Measurements from ENCODE around the gene OTOP3.
"Not testable (repeated sequence)": the region's sequence is repeated elsewhere in the genome, so short reads cannot be mapped to it uniquely, and the experiment has no call there.

The OTOP3 gene

DNA sequence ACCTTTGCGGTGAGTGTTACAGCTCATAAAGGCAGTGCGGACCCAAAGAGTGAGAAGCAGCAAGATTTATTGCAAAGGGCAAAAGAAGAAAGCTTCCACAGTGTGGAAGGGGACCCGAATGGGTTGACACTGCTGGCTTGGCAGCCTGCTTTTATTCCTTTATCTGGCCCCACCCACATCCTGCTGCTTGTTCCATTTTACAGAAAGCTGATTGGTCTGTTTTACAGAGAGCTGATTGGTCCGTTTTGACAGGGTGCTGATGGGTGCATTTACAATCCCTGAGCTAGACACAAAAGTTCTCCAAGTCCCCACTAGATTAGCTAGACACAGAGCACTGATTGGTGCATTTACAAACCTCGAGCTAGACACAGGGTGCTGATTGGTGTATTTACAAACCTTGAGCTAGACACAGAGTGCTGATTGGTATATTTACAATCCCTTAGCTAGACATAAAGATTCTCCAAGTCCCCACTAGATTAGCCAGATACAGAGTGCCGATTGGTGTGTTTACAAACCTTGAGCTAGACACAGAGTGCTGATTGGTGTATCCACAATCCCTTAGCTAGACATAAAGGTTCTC lies 29.4 kb upstream of the OTOP3 start:
- DNase-seq; H3K36me3 Mint-ChIP-seq (ENCODE audit: low read depth); H3K4me1 Mint-ChIP-seq (ENCODE audit: low read depth); H3K4me3 Mint-ChIP-seq; H3K9me3 Mint-ChIP-seq; H3K27ac Mint-ChIP-seq: not testable (repeated sequence)
- peaks cover 24% of the 10 kb centered on the region for H3K27me3 Mint-ChIP-seq

- H3K4me1 Mint-ChIP-seq (ENCODE audit: low read depth): peaks cover 5% of the 10 kb centered on the region
- no peak for DNase-seq
- H3K27me3 Mint-ChIP-seq: peaks cover 20% of the 10 kb centered on the region
- H3K36me3 Mint-ChIP-seq (ENCODE audit: low read depth): no peaks in the 10 kb centered on the region
- no peak overlapping the region for H3K27ac Mint-ChIP-seq
- no peaks in the 10 kb centered on the region for H3K9me3 Mint-ChIP-seq
- H3K4me3 Mint-ChIP-seq: no peak overlapping the region
Observed at GRCh38 chr17:74907012-74907411, 28.7 kb upstream of the OTOP3 start.

- H3K4me1 Mint-ChIP-seq (ENCODE audit: low read depth); H3K36me3 Mint-ChIP-seq (ENCODE audit: low read depth); DNase-seq; H3K27me3 Mint-ChIP-seq; H3K27ac Mint-ChIP-seq; H3K9me3 Mint-ChIP-seq; H3K4me3 Mint-ChIP-seq: not testable (repeated sequence)
Observed at GRCh38 chr17:74909097-74909496, 26.6 kb upstream of the OTOP3 start.

- not testable (repeated sequence) for H3K4me3 Mint-ChIP-seq; H3K4me1 Mint-ChIP-seq (ENCODE audit: low read depth); H3K36me3 Mint-ChIP-seq (ENCODE audit: low read depth); H3K27ac Mint-ChIP-seq; H3K9me3 Mint-ChIP-seq; DNase-seq; H3K27me3 Mint-ChIP-seq
Observed at GRCh38 chr17:74911423-74911822, 24.3 kb upstream of the OTOP3 start.

GRCh38 chr17:74916136-74916850 lies 19.4 kb upstream of the OTOP3 start:
- no peak overlapping the region for H3K27ac Mint-ChIP-seq
- peaks cover 38% of the 10 kb centered on the region for H3K27me3 Mint-ChIP-seq
- H3K9me3 Mint-ChIP-seq: no peaks in the 10 kb centered on the region
- H3K4me3 Mint-ChIP-seq: no peak overlapping the region
- DNase-seq: no peak
- H3K4me1 Mint-ChIP-seq (ENCODE audit: low read depth): no peaks in the 10 kb centered on the region
- no peaks in the 10 kb centered on the region for H3K36me3 Mint-ChIP-seq (ENCODE audit: low read depth)

DNA sequence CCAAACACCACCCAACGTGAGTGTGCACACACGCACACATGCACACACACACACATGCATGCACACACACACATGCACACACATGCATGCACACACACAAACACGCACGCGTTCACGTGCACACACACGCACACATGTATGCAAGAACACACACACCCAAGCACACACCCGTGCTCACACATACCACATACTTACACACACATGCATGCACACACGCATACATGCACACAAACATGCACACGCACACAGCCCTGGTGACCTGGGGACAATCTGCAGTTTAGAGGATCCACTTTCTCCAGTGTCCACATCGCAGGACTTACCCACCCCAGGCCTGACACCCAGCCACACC lies 18.9 kb upstream of the OTOP3 start:
- no peak overlapping the region for H3K4me3 Mint-ChIP-seq
- peaks cover 43% of the 10 kb centered on the region for H3K27me3 Mint-ChIP-seq
- H3K27ac Mint-ChIP-seq: no peak overlapping the region
- no peaks in the 10 kb centered on the region for H3K36me3 Mint-ChIP-seq (ENCODE audit: low read depth)
- H3K4me1 Mint-ChIP-seq (ENCODE audit: low read depth): no peaks in the 10 kb centered on the region
- DNase-seq: no peak
- no peaks in the 10 kb centered on the region for H3K9me3 Mint-ChIP-seq

DNA sequence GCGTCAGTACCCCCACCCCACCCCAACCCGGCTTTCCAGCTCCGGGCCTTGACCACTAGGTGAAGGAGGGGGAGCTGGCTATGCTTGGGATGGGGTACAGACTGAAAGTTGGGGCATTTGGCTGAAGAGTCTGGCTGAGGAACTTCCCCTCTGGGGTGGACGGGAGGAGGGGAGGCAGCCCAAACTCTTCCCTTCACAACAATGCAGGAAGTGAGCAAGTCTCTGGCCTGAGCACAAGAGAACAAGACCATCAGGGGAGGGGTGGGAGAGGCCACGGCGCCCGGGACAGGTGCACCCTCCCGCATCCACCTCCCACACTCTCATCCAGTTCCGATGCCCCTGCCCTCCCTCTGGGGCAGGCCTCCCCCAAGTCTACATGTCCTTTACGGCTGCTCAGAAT lies 18.3 kb upstream of the OTOP3 start:
- H3K4me1 Mint-ChIP-seq (ENCODE audit: low read depth): peaks cover under 1% of the 10 kb centered on the region
- DNase-seq: no peak
- no peak overlapping the region for H3K27ac Mint-ChIP-seq

GRCh38 chr17:74918906-74919305 lies 16.8 kb upstream of the OTOP3 start:
- Mint-ChIP-seq H3K9me3 (no peaks in the 10 kb centered on the region), H3K36me3 (ENCODE audit: low read depth) (no peaks in the 10 kb centered on the region), H3K27me3 (peaks cover 58% of the 10 kb centered on the region), H3K27ac (no peak overlapping the region), H3K4me3 (no peak overlapping the region), H3K4me1 (ENCODE audit: low read depth) (peaks cover 11% of the 10 kb centered on the region)
- no peak for DNase-seq

More for the DNA sequence above, 18.3 kb upstream of the OTOP3 start:
- Mint-ChIP-seq H3K4me3 (no peak overlapping the region), H3K36me3 (ENCODE audit: low read depth) (no peaks in the 10 kb centered on the region), H3K9me3 (no peaks in the 10 kb centered on the region), H3K27me3 (peaks cover 48% of the 10 kb centered on the region)

GRCh38 chr17:74919440-74920305 lies 16.0 kb upstream of the OTOP3 start:
- Mint-ChIP-seq H3K9me3 (no peaks in the 10 kb centered on the region), H3K36me3 (ENCODE audit: low read depth) (no peaks in the 10 kb centered on the region), H3K4me3 (no peak overlapping the region), H3K27me3 (peaks cover 64% of the 10 kb centered on the region), H3K27ac (no peak overlapping the region), H3K4me1 (ENCODE audit: low read depth) (peaks cover 17% of the 10 kb centered on the region)
- DNase-seq: no peak

DNA sequence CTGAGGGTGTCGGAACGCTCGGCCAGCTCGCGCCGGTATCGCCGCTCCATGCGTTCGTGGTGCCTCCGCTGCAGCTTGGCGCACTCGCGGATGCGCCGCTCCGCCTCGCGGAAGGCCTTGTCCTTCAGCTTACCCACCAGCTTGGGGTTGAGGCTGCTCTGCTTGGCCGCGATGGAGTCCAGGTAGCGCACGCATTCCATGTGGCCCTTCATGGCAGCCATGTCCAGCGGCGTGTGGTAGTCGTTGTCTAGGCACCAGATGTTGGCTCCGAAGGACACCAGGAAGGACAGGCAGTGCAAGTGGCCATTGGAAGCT lies 15.4 kb upstream of the OTOP3 start:
- Mint-ChIP-seq H3K27me3 (peaks cover 70% of the 10 kb centered on the region), H3K27ac (no peak overlapping the region)

DNA sequence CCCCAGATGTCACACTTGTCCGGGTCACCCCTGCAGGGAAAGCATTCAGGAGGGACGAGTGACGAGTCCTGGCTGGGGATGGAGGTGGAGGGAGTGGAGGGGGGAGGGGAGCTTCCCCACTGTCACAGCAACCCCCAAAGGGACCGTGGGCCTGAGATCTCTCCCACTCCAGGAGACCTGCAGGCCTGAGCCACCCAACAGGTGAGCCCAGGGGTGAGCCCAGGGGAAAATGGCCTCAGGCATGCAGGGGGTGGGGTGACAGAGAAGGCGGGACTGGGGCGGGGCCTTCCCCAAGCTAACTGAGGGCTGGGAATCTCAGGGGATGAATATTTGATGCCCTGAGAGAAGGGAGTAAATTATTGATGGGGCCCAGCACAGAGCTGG lies 15.1 kb upstream of the OTOP3 start:
- H3K27me3 Mint-ChIP-seq: peaks cover 74% of the 10 kb centered on the region
- no peaks in the 10 kb centered on the region for H3K9me3 Mint-ChIP-seq
- no peak overlapping the region for H3K27ac Mint-ChIP-seq

More for the DNA sequence above, 15.4 kb upstream of the OTOP3 start:
- H3K9me3 Mint-ChIP-seq: no peaks in the 10 kb centered on the region
- no peak overlapping the region for H3K4me3 Mint-ChIP-seq
- H3K36me3 Mint-ChIP-seq (ENCODE audit: low read depth): no peaks in the 10 kb centered on the region
- H3K4me1 Mint-ChIP-seq (ENCODE audit: low read depth): peaks cover 18% of the 10 kb centered on the region
- no peak for DNase-seq

DNA sequence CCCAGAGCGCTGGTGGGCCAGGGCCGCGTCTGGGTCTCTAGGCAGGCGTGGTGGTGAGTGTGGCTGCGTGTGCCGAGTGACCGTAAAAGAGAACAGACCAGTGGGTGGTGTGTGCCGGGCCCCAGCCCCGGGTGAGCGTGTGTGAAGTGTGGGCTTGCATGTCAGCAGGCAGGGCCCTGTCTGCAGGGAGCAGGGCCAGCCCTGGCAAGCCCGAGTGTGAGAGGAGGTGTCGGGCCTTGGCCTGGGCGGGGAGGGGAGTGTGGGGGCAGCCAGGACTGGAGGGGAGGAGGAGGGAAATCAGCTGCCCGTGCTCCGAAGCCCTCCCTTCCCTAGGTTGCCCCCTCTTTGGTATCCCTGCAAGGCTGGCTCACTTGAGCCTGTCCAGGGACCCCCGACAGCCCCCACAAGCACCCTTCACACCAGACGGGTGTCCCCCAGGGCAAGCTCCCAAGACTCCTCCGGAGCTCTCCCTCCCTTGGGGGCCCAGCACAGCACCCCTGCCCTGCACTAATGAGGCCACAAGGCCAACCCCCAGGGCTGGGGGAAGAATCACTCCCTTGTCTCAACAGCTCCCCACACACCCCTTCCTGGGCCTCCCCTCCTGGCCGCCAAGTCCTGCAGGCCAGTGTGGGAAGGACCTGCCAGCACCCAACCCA lies 14.5 kb upstream of the OTOP3 start:
- Mint-ChIP-seq H3K4me3 (no peak overlapping the region), H3K9me3 (no peaks in the 10 kb centered on the region), H3K27me3 (peaks cover 77% of the 10 kb centered on the region), H3K27ac (no peak overlapping the region), H3K36me3 (ENCODE audit: low read depth) (no peaks in the 10 kb centered on the region), H3K4me1 (ENCODE audit: low read depth) (peaks cover 18% of the 10 kb centered on the region)
- DNase-seq: no peak

More for the DNA sequence above, 15.1 kb upstream of the OTOP3 start:
- H3K4me1 Mint-ChIP-seq (ENCODE audit: low read depth): peaks cover 18% of the 10 kb centered on the region
- no peak for DNase-seq
- no peak overlapping the region for H3K4me3 Mint-ChIP-seq
- no peaks in the 10 kb centered on the region for H3K36me3 Mint-ChIP-seq (ENCODE audit: low read depth)

DNA sequence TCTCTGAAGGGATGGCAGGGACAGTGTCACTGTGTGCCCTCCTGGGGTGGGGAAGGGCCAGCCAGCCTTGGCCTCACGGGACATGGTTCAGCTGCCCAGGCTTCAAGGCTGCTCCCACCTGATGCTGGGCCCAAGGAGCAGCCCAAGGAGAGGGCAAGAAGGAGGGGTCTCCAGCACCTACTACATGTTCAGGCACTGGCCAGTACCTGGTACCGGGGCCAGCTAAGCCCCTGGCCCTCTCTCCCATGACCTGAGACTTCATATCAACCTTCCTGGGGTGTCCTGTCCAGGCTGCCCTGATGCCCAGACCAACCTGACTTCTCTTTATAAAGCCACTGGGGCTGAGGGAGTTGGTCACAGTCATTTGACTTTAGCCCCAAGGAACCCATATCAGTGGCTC lies 13.9 kb upstream of the OTOP3 start:
- Mint-ChIP-seq H3K27ac (no peak overlapping the region), H3K4me1 (ENCODE audit: low read depth) (peaks cover 18% of the 10 kb centered on the region), H3K4me3 (no peak overlapping the region), H3K9me3 (no peaks in the 10 kb centered on the region), H3K36me3 (ENCODE audit: low read depth) (no peaks in the 10 kb centered on the region), H3K27me3 (peaks cover 79% of the 10 kb centered on the region)
- no peak for DNase-seq

DNA sequence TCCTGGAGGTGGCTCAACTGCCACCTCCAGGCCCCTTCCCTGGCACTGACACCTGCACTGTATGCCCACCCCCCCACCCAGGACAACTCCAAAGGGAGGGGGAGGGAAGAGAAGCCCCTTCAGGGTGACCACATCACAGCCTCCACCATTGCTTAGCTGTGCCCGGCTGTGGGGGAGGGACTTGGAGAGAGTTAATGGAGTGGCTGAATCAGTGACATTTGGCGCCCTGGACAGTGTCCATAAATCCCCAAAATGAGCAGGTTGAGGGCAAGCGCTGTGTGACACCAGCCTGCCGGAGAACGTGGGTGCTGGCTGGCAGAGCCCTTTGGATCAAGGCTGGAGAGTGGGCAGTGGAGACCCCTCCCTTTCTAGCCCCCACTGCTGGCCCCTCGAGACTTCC lies 13.5 kb upstream of the OTOP3 start:
- Mint-ChIP-seq H3K4me1 (ENCODE audit: low read depth) (peaks cover 18% of the 10 kb centered on the region), H3K36me3 (ENCODE audit: low read depth) (no peaks in the 10 kb centered on the region), H3K27ac (no peak overlapping the region), H3K9me3 (no peaks in the 10 kb centered on the region), H3K27me3 (peaks cover 76% of the 10 kb centered on the region), H3K4me3 (no peak overlapping the region)
- no peak for DNase-seq

Measured in activated T-cell treated with anti-CD3 and anti-CD28 coated beads, Interleukin-2, amount 50 U/mL, for 24 hours (primary cell).